Nephron (organoid): Measurements from ENCODE around the gene CSNK1A1.

Experiments
- H3K27ac Mint-ChIP-seq, 3 experiments: 2 replicates each; pipeline ENCODE4 v1.8.0; 2020; ENCODE audit warnings: mixed read lengths in 3 of 3, mild to moderate bottlenecking in 2 of 3, moderate library complexity in 1 of 3
- H3K27me3 Mint-ChIP-seq: 2 replicates; pipeline ENCODE4 v1.8.0; 2021; ENCODE audit warnings: low read depth, mild to moderate bottlenecking, moderate library complexity, mixed read lengths
- H3K36me3 Mint-ChIP-seq: 2 replicates; pipeline ENCODE4 v1.8.0; 2020; ENCODE audit warnings: low read depth, mixed read lengths
- H3K4me1 Mint-ChIP-seq: 2 replicates; pipeline ENCODE4 v1.8.0; 2020; ENCODE audit warnings: mixed read lengths
- H3K4me3 Mint-ChIP-seq, 3 experiments: 2 replicates each; pipeline ENCODE4 v1.8.0; 2020; ENCODE audit warnings: mild to moderate bottlenecking in 3 of 3, mixed read lengths in 3 of 3, moderate library complexity in 2 of 3
- H3K9me3 Mint-ChIP-seq: 2 replicates; pipeline ENCODE4 v1.8.0; 2020; ENCODE audit warnings: mixed read lengths
- TF ChIP-seq, protein P1 (sequence below), 3 experiments: fragments of 200-600 bp; sonication (generic); IDR thresholded peaks; one replicate each; pipeline ENCODE4 v1.5.0; 2021; ENCODE audit warnings: antibody characterized with exemption in 3 of 3; ENCODE audit not compliant: unreplicated experiment in 3 of 3

The CSNK1A1 gene

DNA sequence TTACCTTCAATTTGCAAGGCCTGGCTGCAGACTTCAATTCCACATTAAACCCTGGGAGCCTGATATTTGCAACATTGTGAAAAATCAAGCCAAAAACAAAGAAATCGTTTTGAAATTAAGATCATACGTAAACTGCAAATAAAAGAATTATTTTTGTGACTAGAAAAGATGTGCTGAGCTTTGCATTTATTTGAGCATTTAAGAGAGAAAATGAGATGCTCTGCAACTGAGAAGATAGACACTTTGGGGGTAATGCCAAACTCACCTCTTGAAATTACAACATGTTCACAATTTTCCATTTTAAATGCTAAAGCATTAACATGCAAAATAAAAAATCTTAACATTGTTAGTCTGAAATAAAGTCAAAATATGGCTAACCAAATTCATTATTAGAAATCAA lies 46.6 kb downstream of the CSNK1A1 start:
- H3K4me1 Mint-ChIP-seq = no peaks in the 10 kb centered on the region
- no peak overlapping the region for H3K27ac Mint-ChIP-seq
- TF ChIP-seq, protein P1, sequence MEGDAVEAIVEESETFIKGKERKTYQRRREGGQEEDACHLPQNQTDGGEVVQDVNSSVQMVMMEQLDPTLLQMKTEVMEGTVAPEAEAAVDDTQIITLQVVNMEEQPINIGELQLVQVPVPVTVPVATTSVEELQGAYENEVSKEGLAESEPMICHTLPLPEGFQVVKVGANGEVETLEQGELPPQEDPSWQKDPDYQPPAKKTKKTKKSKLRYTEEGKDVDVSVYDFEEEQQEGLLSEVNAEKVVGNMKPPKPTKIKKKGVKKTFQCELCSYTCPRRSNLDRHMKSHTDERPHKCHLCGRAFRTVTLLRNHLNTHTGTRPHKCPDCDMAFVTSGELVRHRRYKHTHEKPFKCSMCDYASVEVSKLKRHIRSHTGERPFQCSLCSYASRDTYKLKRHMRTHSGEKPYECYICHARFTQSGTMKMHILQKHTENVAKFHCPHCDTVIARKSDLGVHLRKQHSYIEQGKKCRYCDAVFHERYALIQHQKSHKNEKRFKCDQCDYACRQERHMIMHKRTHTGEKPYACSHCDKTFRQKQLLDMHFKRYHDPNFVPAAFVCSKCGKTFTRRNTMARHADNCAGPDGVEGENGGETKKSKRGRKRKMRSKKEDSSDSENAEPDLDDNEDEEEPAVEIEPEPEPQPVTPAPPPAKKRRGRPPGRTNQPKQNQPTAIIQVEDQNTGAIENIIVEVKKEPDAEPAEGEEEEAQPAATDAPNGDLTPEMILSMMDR (IDR thresholded peaks at IDR 0.05; ENCODE audit: unreplicated experiment in 3 of 3) = no peak
- H3K36me3 Mint-ChIP-seq = peaks cover 75% of the 10 kb centered on the region
- H3K9me3 Mint-ChIP-seq = no peaks in the 10 kb centered on the region
- no peak overlapping the region for H3K4me3 Mint-ChIP-seq
- H3K27me3 Mint-ChIP-seq = no peaks in the 10 kb centered on the region

DNA sequence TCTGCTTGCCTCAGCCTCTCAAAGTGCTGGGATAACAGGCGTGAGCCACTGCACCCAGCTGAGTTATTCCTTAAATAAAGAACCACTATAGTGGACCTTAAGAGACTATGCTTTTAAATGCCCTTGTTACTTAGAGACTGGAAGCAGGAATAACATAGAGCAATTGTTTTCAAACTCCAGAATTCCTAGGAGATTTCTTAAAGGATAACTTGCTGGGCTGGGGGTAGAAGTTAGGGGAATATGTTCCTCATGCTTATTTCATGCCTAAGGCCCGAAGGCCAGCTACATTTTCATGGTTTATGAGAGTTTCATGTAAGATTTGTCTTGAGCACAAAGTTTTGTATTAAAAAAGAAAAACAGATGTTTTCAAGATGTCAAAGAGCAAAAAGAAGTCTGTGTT lies 48.2 kb downstream of the CSNK1A1 start:
- TF ChIP-seq, protein P1 (IDR thresholded peaks at IDR 0.05; ENCODE audit: unreplicated experiment in 3 of 3) = no peak
- Mint-ChIP-seq H3K27me3 (no peaks in the 10 kb centered on the region), H3K36me3 (peaks cover 74% of the 10 kb centered on the region), H3K27ac (no peak overlapping the region), H3K9me3 (no peaks in the 10 kb centered on the region), H3K4me1 (no peaks in the 10 kb centered on the region), H3K4me3 (no peak overlapping the region)

DNA sequence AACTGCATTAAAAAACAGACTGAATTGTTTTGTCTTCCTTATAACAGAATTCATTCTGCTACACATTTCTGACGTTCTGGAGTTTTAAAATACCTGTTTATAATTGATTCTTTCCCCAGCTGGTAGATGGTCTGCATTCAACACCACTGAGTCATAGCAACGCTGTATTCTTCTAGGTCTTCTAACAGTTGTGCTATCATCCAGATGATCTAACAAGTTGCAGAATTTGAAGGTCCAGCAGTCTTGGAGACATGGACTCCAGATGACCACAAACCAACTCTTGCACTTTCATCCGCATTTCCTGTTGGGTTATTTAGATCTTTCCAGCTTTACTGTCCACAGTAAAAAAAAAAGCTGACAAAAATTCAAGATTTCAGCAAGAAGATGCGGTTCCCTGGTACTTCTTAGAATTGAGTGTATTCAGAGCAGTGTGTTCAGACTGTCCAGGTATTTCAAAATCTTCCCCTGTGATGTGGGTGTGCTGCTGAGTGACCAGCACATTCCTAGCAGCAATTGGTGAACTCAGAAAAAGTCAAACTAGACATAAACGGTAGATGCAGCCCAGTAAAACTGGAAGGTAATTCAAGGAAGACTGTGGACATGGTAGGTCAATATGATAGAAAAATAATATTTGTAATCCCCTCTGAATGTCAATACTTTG lies 50.2 kb downstream of the CSNK1A1 start:
- TF ChIP-seq, protein P1 (IDR thresholded peaks at IDR 0.05; ENCODE audit: unreplicated experiment in 3 of 3) = no peak
- H3K27me3 Mint-ChIP-seq = no peaks in the 10 kb centered on the region
- peaks cover 9% of the 10 kb centered on the region for H3K4me1 Mint-ChIP-seq
- H3K9me3 Mint-ChIP-seq = no peaks in the 10 kb centered on the region
- peaks cover 70% of the 10 kb centered on the region for H3K36me3 Mint-ChIP-seq
- no peak overlapping the region for H3K4me3 Mint-ChIP-seq
- H3K27ac Mint-ChIP-seq = no peak overlapping the region

DNA sequence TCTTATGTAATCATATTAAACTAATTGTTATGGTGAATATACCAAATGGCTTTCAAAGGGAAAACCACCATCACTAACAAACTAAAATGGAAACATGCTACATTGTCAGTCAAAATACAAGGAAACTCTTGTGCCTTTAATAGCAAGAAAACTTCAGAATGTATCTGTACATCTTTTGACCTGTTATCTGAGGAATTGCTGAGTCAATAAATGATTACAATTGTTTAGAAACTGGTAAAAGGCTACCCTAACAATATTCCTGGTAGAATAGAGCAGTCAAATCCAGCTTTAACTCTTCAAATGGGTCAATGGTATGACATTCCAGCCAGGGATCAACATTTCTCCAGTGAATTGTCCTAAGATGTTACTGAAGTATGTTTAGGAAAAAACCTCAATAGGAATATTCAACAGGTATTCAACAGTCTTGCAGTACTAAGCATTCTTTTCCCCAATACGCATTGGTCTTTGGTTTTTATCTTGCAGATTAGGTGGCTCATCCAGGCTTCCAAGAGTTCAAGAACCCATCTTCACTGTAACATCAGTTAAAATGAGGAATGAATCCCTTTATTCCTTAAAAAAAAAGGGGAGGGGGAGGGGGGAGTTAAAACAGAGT lies 52.4 kb downstream of the CSNK1A1 start:
- Mint-ChIP-seq H3K4me1 (peaks cover 11% of the 10 kb centered on the region), H3K36me3 (peaks cover 63% of the 10 kb centered on the region), H3K4me3 (no peak overlapping the region)

DNA sequence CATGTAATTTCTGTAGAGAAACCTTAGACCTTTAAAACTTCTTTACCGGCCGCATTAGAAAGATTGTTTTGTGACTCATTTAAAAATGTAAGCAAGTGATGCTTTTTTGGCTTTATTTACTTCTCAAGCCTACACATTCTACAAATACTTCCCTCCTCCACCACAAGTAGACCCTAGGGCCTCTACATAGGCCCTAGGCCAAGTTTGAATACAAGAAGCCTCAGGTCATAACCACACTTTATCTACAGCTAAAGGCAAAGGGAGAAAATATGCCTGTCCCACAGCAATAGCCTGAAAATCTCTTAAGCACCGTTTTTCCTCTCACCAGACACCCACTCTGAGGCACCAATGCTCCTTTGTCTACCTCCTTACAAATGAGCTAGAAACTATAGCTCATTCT lies 53.9 kb downstream of the CSNK1A1 start:
- Mint-ChIP-seq H3K27me3 (no peaks in the 10 kb centered on the region), H3K4me3 (no peak overlapping the region), H3K9me3 (no peaks in the 10 kb centered on the region)

More for the DNA sequence above, 52.4 kb downstream of the CSNK1A1 start:
- H3K27ac Mint-ChIP-seq = no peak overlapping the region
- no peaks in the 10 kb centered on the region for H3K9me3 Mint-ChIP-seq
- TF ChIP-seq, protein P1 (IDR thresholded peaks at IDR 0.05; ENCODE audit: unreplicated experiment in 3 of 3) = no peak
- no peaks in the 10 kb centered on the region for H3K27me3 Mint-ChIP-seq

More for the DNA sequence above, 53.9 kb downstream of the CSNK1A1 start:
- TF ChIP-seq, protein P1 (IDR thresholded peaks at IDR 0.05; ENCODE audit: unreplicated experiment in 3 of 3) = no peak
- H3K36me3 Mint-ChIP-seq = peaks cover 63% of the 10 kb centered on the region
- H3K4me1 Mint-ChIP-seq = peaks cover 11% of the 10 kb centered on the region
- H3K27ac Mint-ChIP-seq = peak overlapping the region in 2 of 3 experiments; percentile 32 to 66
